GM19035 (cell line): ENCODE results near the gene GPR17.
A peak's percentile ranks its signal among the peaks of the same experiment; 100 is the strongest.

ENCODE experiments used
- ATAC-seq: cut with Tn5 transposase; IDR thresholded peaks from one replicate; pipeline ENCODE4 v1.9.1; 2021; ENCODE audit not compliant: unreplicated experiment

The GPR17 gene

GRCh38 chr2:127683056-127683455, 37.1 kb downstream of the GPR17 start:
- ATAC-seq: no peak

DNA sequence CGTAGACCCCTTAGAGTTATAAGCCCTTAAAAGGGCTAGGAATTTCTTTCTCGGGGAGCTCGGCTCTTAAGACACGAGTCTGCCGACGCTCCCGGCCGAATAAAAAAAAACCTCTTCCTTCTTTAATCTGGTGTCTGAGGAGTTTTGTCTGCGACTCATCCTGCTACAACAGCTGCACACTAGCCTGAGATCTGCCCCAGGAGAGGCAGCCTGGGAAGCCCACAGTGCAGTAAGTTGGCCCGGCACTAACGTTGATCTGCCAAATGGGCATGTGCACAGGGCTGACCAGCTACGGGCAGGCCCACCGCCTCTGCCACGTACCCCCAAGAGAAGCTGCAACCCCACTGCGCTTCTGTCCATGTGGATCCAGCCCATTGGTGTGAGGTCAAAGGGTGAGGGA, 37.8 kb downstream of the GPR17 start:
- no peak for ATAC-seq

GRCh38 chr2:127685410-127686080, 39.6 kb downstream of the GPR17 start:
- no peak for ATAC-seq

- ATAC-seq: no peak
Observed at GRCh38 chr2:127688405-127688804, 42.5 kb downstream of the GPR17 start.

DNA sequence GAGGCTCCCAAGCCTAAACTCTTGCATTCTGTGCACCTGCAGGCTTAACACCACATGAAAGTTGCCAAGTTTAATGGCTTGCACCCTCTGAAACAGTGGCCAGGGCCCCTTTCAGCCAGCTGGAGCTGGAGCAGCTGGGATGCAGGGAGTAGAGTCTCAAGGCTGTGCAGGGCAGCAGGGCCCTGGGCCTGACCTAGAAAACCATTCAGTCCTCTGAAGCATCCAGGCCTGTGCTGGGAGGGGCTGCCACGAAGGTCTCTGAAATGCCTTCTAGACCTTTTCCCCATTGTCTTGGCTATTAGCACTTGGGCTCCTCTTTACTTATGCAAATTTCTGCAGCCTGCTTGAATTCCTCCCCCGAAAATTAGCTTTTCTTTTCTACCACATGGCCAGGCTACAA, 44.7 kb downstream of the GPR17 start:
- no peak for ATAC-seq

GRCh38 chr2:127694986-127695385, 49.0 kb downstream of the GPR17 start:
- ATAC-seq: no peak

DNA sequence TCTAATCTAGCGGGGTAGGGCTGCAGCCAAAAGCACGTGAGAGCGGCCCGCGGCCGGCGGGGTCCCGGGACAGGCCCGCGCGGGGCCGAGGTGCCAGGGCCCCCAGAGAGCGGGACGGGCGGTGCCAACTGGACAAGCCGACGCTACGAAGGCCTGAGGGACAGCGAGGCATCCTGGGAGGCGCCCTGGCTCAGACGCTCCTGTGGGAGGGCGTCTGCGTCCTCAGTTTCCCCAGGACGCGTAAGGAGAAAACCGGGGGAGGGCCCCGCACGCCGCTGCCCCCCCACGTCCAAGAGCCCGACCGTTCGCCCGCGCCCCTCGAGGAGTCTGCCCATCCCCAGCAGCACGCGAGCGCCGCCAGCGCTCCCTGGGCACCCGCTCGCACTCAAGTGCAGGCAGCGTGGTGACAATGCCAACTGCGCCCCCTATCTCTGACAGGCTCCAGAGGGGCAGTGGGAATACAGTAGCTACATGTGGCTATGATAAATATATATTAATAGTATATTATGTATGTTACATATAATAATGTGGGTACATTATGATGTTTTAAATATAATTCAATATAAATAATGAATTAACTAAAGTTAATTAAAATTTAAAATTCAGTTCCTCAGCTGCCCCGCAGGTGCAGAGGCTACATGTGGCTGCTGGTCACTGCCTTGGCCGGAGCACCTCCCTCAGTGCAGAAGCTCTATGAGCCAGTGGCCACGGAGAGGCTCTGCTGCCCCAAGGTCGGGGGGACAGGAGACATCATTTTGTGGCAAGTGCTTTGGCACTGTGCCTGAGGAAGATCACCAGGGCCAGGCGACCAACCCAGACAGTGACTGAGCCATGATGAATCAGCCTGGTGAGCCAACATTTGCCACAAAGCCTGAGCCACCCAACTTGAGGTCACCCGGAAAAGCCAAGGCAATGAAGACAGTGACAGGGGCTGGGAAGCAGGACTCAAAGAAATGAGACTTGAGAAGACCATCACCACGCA, 49.8 kb downstream of the GPR17 start:
- no peak for ATAC-seq

DNA sequence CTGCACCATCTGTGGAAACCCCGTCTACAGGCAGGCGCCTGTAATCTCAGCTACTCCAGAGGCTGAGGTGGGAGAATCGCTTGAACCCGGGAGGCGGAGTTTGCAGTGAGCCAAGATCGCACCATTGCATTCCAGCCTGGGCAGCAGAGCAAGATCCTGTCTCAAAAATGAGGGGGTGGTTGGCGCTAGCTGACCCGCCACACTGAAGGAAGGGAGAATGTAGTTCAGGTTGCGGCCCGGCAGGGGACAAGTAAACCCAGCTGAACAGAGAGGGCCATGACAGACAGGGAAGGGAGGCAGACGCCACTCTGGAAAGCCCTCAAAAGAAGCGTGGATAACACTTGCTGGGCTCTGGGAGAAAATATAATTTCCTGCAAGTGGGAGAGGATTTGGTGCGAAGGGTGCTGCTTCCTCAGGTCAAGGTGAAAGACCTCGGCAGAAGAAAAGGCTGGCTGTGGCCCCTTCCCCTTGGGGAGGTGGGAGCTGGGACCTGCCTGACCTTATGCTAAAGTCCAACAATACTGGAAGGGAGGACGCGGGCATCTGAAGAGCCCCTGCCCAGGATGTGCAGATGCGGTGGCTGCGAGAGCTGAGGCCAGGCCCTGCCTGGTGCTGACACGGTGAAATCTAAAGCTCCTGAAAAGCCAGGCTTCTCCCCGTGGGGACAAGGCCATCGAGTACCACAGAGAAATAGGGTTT, 51.7 kb downstream of the GPR17 start:
- no peak for ATAC-seq

DNA sequence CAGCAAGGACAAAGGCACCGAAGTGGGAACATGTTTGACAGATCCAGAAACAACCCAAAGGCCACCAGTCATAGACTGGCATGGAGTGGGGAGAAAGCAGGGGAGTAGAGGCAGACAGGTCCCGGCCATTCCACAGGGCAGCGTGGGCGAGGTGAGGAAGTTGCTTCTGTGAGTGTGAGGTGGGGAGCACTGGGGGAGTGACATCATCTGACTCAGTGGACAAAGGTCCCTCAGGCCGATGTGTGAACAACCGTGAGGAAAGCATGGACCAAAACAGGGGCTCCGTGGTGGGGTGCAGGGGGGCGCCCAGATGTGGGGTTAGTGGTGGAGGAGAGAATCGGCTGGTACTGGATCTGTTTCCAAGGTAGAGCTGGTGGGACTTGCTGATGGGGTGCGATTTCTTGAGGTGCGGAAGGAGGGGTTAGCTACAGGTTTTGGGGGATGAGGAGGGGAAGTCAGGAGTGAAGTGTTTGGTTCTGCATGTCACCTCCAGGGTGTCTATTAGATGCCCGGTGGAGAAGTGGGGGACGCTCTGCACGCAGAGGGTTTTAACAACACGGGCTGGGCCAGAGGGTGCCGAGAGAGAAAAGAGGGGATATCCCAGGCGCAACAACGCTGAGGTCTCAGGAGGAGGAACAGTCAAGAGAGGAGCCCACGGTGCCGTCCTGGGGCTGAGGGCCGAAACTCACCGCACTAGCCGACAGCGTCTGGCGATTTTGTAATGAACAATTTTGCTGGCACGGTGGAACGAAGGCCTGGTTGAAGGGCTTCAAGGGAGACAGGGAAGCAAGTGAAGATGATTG, 52.8 kb downstream of the GPR17 start:
- ATAC-seq: no peak

GRCh38 chr2:127700527-127701192, 54.7 kb downstream of the GPR17 start:
- peak; percentile 55 for ATAC-seq

DNA sequence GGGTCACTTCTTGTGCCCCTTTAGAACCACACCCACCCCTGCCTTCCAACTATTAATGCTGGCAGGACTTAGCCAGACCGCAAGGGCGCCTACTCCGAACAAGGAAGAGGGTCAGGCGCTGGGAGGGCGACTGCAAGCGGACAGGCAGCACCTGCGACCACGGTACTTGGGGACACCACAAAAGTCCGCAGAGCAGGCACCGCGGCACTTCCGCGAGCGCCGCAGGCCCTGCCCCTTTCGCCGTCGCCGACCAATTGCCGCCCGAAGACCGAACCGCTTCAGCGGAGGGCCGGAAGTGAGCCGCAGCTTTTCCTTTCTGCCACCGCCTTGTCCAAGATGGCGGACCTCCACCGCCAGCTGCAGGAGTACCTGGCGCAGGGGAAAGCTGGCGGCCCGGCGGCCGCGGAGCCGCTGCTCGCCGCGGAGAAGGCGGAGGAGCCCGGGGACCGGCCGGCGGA, 55.3 kb downstream of the GPR17 start, which contains the start of gene SFT2D3:
Gene SFT2D3, plus strand, starts transcription at position 305 of the 458 bp plus-strand sequence. Its CDS starts 32 bp downstream, at position 337.
- ATAC-seq: peak; percentile 73

DNA sequence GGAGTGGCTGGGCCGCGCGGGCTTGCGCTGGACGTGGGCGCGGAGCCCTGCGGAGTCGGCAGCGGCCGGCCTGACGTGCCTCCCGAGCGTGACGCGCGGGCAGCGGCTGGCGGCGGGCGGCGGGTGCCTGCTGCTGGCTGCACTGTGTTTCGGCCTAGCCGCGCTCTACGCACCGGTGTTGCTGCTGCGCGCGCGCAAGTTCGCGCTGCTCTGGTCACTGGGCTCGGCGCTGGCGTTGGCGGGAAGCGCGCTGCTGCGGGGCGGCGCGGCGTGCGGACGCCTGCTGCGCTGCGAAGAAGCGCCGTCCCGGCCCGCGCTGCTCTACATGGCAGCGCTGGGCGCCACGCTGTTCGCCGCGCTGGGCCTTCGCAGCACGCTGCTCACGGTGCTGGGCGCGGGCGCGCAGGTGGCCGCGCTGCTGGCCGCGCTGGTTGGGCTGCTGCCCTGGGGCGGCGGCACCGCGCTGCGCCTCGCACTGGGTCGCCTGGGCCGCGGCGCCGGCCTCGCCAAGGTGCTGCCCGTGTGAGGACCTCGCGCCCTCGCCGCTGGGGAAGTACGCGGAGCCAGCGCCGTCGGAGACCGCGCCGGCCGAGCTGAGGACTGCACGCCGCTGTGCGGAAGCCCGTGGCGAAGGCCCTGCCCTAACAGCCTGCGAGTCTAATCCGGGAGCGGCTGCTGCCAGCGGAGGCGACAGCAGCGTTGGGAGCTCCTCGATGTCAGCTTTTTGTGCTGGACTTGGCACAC, 55.9 kb downstream of the GPR17 start:
- peak; percentile 49 for ATAC-seq
